Ishikawa (cell line): ENCODE data around the gene SFT2D3.

Source experiments
- CEBPB ChIP-seq: IDR thresholded peaks from 2 replicates; pipeline ENCODE4 v1.6.1; 2012
- CREB1 ChIP-seq: IDR thresholded peaks from 2 replicates; pipeline ENCODE4 v1.6.1; 2012; ENCODE audit warnings: low read depth
- EGR1 ChIP-seq: IDR thresholded peaks from 2 replicates; pipeline ENCODE4 v1.6.1; 2012
- EP300 ChIP-seq: IDR thresholded peaks from 2 replicates; pipeline ENCODE4 v1.6.1; 2012; ENCODE audit warnings: borderline replicate concordance
- FOXM1 ChIP-seq: IDR thresholded peaks from 2 replicates; pipeline ENCODE4 v1.6.1; 2012; ENCODE audit warnings: low read depth, borderline replicate concordance
- NFIC ChIP-seq: IDR thresholded peaks from 2 replicates; pipeline ENCODE4 v1.6.1; 2012
- RAD21 ChIP-seq: IDR thresholded peaks from 2 replicates; pipeline ENCODE4 v1.6.1; 2012; ENCODE audit warnings: low read depth
- TAF1 ChIP-seq: IDR thresholded peaks from 2 replicates; pipeline ENCODE4 v1.6.1; 2012; ENCODE audit warnings: low read depth, mild to moderate bottlenecking
- TCF12 ChIP-seq: IDR thresholded peaks from 2 replicates; pipeline ENCODE4 v1.6.1; 2012; ENCODE audit warnings: low read depth
- TEAD4 ChIP-seq: IDR thresholded peaks from 2 replicates; pipeline ENCODE4 v1.6.1; 2012
- YY1 ChIP-seq: IDR thresholded peaks from 2 replicates; pipeline ENCODE4 v1.6.1; 2012; ENCODE audit warnings: low read depth
- ZBTB7A ChIP-seq: IDR thresholded peaks from 2 replicates; pipeline ENCODE4 v1.6.1; 2012; ENCODE audit warnings: low read depth
- TF ChIP-seq, protein P1 (sequence below): IDR thresholded peaks from 2 replicates; pipeline ENCODE4 v1.6.1; 2012
- TF ChIP-seq, protein P2 (sequence below): IDR thresholded peaks from 2 replicates; pipeline ENCODE4 v1.6.1; 2012; ENCODE audit warnings: low read depth, mild to moderate bottlenecking
- TF ChIP-seq, protein P3 (sequence below): IDR thresholded peaks from 2 replicates; pipeline ENCODE4 v1.6.1; 2012

The SFT2D3 gene

DNA sequence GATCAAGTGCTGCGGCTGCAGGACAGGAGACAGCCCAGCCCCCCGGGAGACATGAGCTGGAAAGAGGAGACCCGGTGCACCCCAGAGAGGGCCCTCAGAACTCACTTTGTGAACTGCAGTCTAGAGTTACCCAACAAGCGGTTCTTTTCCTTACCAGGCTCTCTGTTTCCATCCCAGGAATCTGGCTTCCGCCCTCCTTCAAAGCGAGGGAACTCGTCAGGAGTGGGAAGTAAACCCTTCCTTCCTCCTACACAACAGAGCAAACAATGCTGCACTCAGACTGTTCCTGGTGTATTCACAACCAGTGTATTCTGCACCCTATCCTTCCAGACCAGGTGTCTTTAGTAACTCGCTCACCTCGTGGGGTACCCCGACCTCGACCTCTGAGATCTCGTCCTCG lies 8.0 kb downstream of the SFT2D3 start:
- TF ChIP-seq EGR1 = no peak
- no peak for TF ChIP-seq TEAD4
- TF ChIP-seq TCF12 = no peak
- TF ChIP-seq NFIC = no peak
- TF ChIP-seq, protein P1, sequence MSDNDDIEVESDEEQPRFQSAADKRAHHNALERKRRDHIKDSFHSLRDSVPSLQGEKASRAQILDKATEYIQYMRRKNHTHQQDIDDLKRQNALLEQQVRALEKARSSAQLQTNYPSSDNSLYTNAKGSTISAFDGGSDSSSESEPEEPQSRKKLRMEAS = no peak
- no peak for TF ChIP-seq YY1
- TF ChIP-seq, protein P2, sequence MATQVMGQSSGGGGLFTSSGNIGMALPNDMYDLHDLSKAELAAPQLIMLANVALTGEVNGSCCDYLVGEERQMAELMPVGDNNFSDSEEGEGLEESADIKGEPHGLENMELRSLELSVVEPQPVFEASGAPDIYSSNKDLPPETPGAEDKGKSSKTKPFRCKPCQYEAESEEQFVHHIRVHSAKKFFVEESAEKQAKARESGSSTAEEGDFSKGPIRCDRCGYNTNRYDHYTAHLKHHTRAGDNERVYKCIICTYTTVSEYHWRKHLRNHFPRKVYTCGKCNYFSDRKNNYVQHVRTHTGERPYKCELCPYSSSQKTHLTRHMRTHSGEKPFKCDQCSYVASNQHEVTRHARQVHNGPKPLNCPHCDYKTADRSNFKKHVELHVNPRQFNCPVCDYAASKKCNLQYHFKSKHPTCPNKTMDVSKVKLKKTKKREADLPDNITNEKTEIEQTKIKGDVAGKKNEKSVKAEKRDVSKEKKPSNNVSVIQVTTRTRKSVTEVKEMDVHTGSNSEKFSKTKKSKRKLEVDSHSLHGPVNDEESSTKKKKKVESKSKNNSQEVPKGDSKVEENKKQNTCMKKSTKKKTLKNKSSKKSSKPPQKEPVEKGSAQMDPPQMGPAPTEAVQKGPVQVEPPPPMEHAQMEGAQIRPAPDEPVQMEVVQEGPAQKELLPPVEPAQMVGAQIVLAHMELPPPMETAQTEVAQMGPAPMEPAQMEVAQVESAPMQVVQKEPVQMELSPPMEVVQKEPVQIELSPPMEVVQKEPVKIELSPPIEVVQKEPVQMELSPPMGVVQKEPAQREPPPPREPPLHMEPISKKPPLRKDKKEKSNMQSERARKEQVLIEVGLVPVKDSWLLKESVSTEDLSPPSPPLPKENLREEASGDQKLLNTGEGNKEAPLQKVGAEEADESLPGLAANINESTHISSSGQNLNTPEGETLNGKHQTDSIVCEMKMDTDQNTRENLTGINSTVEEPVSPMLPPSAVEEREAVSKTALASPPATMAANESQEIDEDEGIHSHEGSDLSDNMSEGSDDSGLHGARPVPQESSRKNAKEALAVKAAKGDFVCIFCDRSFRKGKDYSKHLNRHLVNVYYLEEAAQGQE = no peak
- TF ChIP-seq CREB1 = no peak
- TF ChIP-seq TAF1 = no peak
- no peak for TF ChIP-seq ZBTB7A
- no peak for TF ChIP-seq RAD21
- TF ChIP-seq EP300 = no peak
- TF ChIP-seq, protein P3, sequence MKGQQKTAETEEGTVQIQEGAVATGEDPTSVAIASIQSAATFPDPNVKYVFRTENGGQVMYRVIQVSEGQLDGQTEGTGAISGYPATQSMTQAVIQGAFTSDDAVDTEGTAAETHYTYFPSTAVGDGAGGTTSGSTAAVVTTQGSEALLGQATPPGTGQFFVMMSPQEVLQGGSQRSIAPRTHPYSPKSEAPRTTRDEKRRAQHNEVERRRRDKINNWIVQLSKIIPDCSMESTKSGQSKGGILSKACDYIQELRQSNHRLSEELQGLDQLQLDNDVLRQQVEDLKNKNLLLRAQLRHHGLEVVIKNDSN = no peak

DNA sequence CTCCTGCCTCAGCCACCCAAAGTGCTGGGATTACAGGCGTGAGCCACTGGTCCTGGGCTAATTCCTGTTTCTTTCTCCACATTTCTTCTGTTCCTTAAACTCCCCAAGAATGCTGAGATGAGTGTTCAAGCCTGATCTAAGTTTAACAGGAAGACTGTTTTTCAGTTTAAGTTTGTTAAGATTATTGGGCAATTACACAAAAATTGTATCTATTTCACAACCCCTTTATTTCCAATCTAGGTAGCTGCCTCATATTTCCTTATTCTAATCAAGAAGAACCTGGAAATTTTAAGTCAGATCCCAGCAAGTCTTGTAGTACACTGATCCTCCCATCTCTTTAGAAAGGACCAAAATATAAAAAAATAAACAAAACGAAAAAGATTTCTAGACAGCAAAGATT lies 11.7 kb downstream of the SFT2D3 start:
- TF ChIP-seq YY1 (no peak), TCF12 (no peak), FOXM1 (no peak), RAD21 (no peak), ZBTB7A (no peak), NFIC (no peak), EP300 (no peak), CEBPB (no peak), TAF1 (no peak), EGR1 (no peak), CREB1 (no peak)
- TF ChIP-seq, protein P3 = no peak
- TF ChIP-seq, protein P2 = no peak

DNA sequence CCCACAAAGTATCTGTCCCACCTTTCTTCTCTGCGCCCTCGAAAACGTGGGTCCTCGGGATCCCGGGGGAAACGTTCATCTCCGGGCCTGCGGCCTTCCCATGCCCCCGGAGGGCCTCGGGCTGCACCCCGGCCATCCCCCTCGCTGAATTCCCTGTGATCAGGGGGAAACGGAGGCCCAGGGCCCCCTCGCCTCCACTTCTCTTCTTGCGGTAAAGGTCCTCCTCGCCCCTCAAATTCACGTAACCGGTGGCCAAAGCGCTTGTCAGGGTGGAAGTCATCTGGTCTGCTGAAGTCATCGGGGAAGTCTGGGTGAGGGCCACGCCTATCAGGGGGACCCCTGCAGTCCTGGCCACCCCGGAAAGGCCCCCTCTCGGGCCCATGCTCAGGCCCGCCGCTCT lies 12.3 kb downstream of the SFT2D3 start:
- no peak for TF ChIP-seq EP300
- TF ChIP-seq EGR1 = no peak
- TF ChIP-seq CREB1 = no peak
- no peak for TF ChIP-seq RAD21
- no peak for TF ChIP-seq FOXM1
- no peak for TF ChIP-seq TAF1
- TF ChIP-seq TCF12 = no peak
- TF ChIP-seq, protein P1 = no peak
- TF ChIP-seq NFIC = no peak
- TF ChIP-seq ZBTB7A = no peak
- TF ChIP-seq, protein P2 = no peak
- TF ChIP-seq YY1 = no peak
- TF ChIP-seq, protein P3 = no peak
- TF ChIP-seq CEBPB = no peak
- TF ChIP-seq TEAD4 = no peak

DNA sequence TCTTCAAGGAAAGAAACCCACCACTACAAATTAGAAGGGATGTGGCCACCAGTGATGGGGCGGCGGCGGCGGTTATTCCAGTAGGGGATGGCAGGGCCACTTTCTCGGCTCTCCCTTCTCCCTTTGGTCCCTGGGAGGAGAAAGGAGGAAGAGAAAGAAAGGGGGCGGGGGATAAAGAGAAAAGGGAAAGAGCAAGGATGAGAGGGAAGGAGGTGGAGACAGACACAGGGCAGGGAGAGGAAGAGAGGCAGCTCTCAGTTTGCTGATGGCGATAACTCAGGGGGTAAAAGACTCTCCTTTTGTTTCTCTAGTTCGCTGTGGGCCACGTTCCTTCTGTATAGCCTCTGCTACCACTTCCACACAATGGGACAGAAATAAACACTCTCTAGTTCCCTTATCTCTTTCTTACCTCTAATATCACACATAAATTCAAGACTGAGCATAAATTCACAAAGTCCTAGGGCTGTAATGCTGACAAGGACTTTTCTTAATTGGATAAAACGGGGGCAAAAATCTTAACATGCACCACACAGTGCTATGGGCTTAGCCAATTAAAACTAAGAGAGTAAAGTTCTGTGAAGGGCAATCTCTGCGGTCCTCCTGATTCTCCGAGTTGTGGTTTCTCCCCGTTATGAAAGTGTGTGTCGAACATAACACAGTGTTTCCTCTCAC lies 14.6 kb downstream of the SFT2D3 start:
- TF ChIP-seq, protein P3 = no peak
- TF ChIP-seq EP300 (no peak), TEAD4 (no peak), TAF1 (no peak), CREB1 (no peak), RAD21 (no peak), FOXM1 (no peak), NFIC (no peak), TCF12 (no peak), EGR1 (no peak), YY1 (no peak), ZBTB7A (no peak), CEBPB (no peak)
- TF ChIP-seq, protein P2 = no peak
- TF ChIP-seq, protein P1 = no peak
